ENCODE data around the gene PCBP4.

DNA sequence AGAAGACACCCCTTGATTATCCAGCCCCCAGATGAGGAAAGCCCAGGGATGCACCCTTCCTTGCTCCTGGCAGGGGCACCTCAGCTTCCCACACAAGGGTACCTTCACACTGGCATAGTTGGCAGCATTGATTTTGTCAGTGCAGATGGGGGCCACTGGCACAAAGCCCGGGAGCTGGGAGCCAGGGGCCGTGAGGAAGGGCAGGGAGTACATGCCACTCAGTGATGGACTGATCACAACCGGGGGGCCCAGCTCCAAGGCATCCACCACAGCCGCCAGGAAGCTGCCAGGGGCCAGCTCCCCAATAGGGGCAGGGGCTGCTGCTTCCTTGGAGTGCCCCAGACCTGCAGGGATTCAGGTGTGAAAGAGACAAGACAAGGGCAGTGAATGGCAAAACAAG lies 2.6 kb upstream of the PCBP4 start:
- TF ChIP-seq, protein P1, sequence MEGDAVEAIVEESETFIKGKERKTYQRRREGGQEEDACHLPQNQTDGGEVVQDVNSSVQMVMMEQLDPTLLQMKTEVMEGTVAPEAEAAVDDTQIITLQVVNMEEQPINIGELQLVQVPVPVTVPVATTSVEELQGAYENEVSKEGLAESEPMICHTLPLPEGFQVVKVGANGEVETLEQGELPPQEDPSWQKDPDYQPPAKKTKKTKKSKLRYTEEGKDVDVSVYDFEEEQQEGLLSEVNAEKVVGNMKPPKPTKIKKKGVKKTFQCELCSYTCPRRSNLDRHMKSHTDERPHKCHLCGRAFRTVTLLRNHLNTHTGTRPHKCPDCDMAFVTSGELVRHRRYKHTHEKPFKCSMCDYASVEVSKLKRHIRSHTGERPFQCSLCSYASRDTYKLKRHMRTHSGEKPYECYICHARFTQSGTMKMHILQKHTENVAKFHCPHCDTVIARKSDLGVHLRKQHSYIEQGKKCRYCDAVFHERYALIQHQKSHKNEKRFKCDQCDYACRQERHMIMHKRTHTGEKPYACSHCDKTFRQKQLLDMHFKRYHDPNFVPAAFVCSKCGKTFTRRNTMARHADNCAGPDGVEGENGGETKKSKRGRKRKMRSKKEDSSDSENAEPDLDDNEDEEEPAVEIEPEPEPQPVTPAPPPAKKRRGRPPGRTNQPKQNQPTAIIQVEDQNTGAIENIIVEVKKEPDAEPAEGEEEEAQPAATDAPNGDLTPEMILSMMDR (IDR thresholded peaks at IDR 0.05): no peak
- no peak for TF ChIP-seq POLR2A (IDR thresholded peaks at IDR 0.05)

Data from body of pancreas (tissue), 4 donors.